K562 (cell line): ENCODE measurements around the gene COL20A1. TPM values are rescaled to one million over a fixed set of nuclear protein-coding genes. Genes with fewer than 3 reads are reported as not detected.

ENCODE experiments used
- ATAC-seq: fragments of 200-7000 bp; cut with Tn5 transposase; 3 replicates; pipeline ENCODE4 v1.9.1; 2020; ENCODE audit warnings: moderate library complexity
- BruUV-seq: library from RNA; stranded (reverse); fragments of 400-500 nt; replicated peaks from 2 replicates; lab custom pipeline; 2021; lab: Mats Ljungman, UMichigan
- CTCF ChIA-PET: fragments of 300-600 bp; formaldehyde crosslinking; extraction: SDS; loops from one replicate; lab custom pipeline; 2021; ENCODE audit warnings: low intra/inter-chr PET ratio; lab: Yijun Ruan, JAX
- POLR2A ChIA-PET: fragments of 300-600, 350-650 bp; sonication (Branson Sonifier 250); formaldehyde crosslinking; extraction: SDS; loops from one replicate; lab custom pipeline; 2021; ENCODE audit warnings: antibody characterized with exemption, inconsistent platforms; lab: Yijun Ruan, JAX
- DNase-seq, 4 experiments: peaks; one replicate each; pipeline versions ENCODE4 v3.0.0 to v3.0.0-alpha.2; 2011 to 2018; ENCODE audit warnings: low spot score in 3 of 4, mixed read lengths in 3 of 4; ENCODE audit errors: extremely low read depth in 1 of 4
- FAIRE-seq: peaks from 2 replicates; lab custom pipeline; 2011; peaks lifted over from hg19 to GRCh38; lab: Jason Lieb, UNC
- H2AFZ ChIP-seq: 2 replicates; pipeline ENCODE4 v1.6.0; 2011; ENCODE audit warnings: low read depth, low read length, control low read depth, inconsistent platforms
- H3K27ac ChIP-seq: fragments of 200-600 bp; 3 replicates; pipeline ENCODE4 v1.8.0; 2011; ENCODE audit warnings: low read depth, mild to moderate bottlenecking, control low read depth, inconsistent platforms, low read length, moderate library complexity, mixed read lengths; ENCODE audit errors: extremely low read depth
- H3K27me3 ChIP-seq, 2 experiments: fragments of 300-600 bp in 1 of 2; 2 replicates in 1 of 2; 3 replicates in 1 of 2; pipeline versions ENCODE4 v1.6.0 to v1.8.0; 2011; ENCODE audit warnings: inconsistent platforms in 2 of 2, low read length in 2 of 2, mild to moderate bottlenecking in 1 of 2, mixed read lengths in 1 of 2, moderate library complexity in 1 of 2; ENCODE audit not compliant: control insufficient read depth in 2 of 2, insufficient read depth in 2 of 2
- H3K36me3 ChIP-seq: fragments of 300-600 bp; 3 replicates; pipeline ENCODE4 v1.8.0; 2011; ENCODE audit warnings: mild to moderate bottlenecking, low read length, inconsistent platforms; ENCODE audit not compliant: control insufficient read depth, insufficient read depth
- H3K4me1 ChIP-seq, 2 experiments: fragments of 200-600 bp in 1 of 2; replicated peaks in 1 of 2; 2 replicates in 1 of 2; 3 replicates in 1 of 2; pipeline versions ENCODE4 v1.5.1 to v1.8.0; 2011; ENCODE audit warnings: inconsistent platforms in 2 of 2, low read length in 2 of 2, mild to moderate bottlenecking in 1 of 2, mixed read lengths in 1 of 2, moderate library complexity in 1 of 2; ENCODE audit not compliant: control insufficient read depth in 2 of 2, insufficient read depth in 2 of 2
- H3K4me2 ChIP-seq: 2 replicates; pipeline ENCODE4 v1.6.1; 2011; ENCODE audit warnings: low read length, control low read depth, inconsistent platforms, mixed read lengths; ENCODE audit not compliant: insufficient read depth
- H3K4me3 ChIP-seq: fragments of 200-600 bp; sonication (generic), shearing (Covaris generic); 2 replicates; pipeline ENCODE4 v1.5.1; 2016; ENCODE audit warnings: control low read depth, inconsistent platforms
- H3K79me2 ChIP-seq: fragments of 200-600 bp; 3 replicates; pipeline ENCODE4 v1.8.0; 2011; ENCODE audit warnings: low read length, inconsistent platforms; ENCODE audit not compliant: control insufficient read depth, insufficient read depth
- H3K9ac ChIP-seq, 2 experiments: 2 replicates each; pipeline versions ENCODE4 v1.6.0 to v1.6.1; 2011; ENCODE audit warnings: low read depth in 2 of 2, low read length in 2 of 2, control low read depth in 1 of 2, inconsistent platforms in 1 of 2, mild to moderate bottlenecking in 1 of 2, mixed read lengths in 1 of 2; ENCODE audit not compliant: insufficient read depth in 1 of 2
- H3K9me1 ChIP-seq: one replicate; pipeline ENCODE4 v1.6.0; 2011; ENCODE audit warnings: inconsistent platforms, mild to moderate bottlenecking, low read length, moderate library complexity; ENCODE audit not compliant: control insufficient read depth, insufficient read depth
- H3K9me3 ChIP-seq: replicated peaks from 2 replicates; pipeline ENCODE4 v1.5.1; 2011; ENCODE audit warnings: low read depth, low read length, inconsistent platforms; ENCODE audit not compliant: control insufficient read depth, insufficient read depth
- H4K20me1 ChIP-seq: replicated peaks from 2 replicates; pipeline ENCODE4 v1.6.1; 2011; ENCODE audit warnings: low read length, inconsistent platforms, mixed read lengths; ENCODE audit not compliant: control insufficient read depth, insufficient read depth
- BRF1 ChIP-seq: IDR thresholded peaks from 3 replicates; pipeline ENCODE4 v1.6.1; 2011; ENCODE audit warnings: borderline replicate concordance, mild to moderate bottlenecking; ENCODE audit not compliant: insufficient read length; ENCODE audit errors: extremely low read depth
- ELK1 ChIP-seq: sonication (generic); formaldehyde crosslinking; IDR thresholded peaks from 2 replicates; pipeline ENCODE4 v1.8.1; 2022; ENCODE audit warnings: missing genetic modification reagents
- FOXP1 ChIP-seq: sonication (generic); formaldehyde crosslinking; IDR thresholded peaks from 2 replicates; pipeline ENCODE4 v1.8.0; 2022; ENCODE audit warnings: mild to moderate bottlenecking, missing genetic modification reagents
- KLF1 ChIP-seq: fragments of 450-650 bp; IDR thresholded peaks from 2 replicates; pipeline ENCODE4 v1.6.1; 2016; ENCODE audit warnings: missing genetic modification characterization, missing compliant biosample characterization
- RAD21 ChIP-seq, 2 experiments: fragments of 250-450 bp in 1 of 2; fragments of 450-650 bp in 1 of 2; sonication (Bioruptor Pico) in 1 of 2; formaldehyde crosslinking in 1 of 2; IDR thresholded peaks in 1 of 2; conservative IDR thresholded peaks in 1 of 2; 2 replicates each; pipeline versions ENCODE4 v1.4.0 to v1.8.0; 2020 to 2022; ENCODE audit warnings: mild to moderate bottlenecking in 2 of 2, moderate library complexity in 1 of 2
- SETDB1 ChIP-seq: IDR thresholded peaks from one replicate; pipeline ENCODE4 v1.6.1; 2012; ENCODE audit warnings: low read length, control low read depth, inconsistent platforms
- SOX6 ChIP-seq: fragments of 450-650 bp; IDR thresholded peaks from 2 replicates; pipeline ENCODE4 v1.6.1; 2014; ENCODE audit warnings: mild to moderate bottlenecking
- ZKSCAN8 ChIP-seq: fragments of 200-800 bp; sonication (Bioruptor generic); IDR thresholded peaks from 2 replicates; pipeline ENCODE4 v1.6.1; 2016; ENCODE audit warnings: missing genetic modification characterization, missing compliant biosample characterization
- ZNF143 ChIP-seq: sonication (generic); formaldehyde crosslinking; IDR thresholded peaks from 2 replicates; pipeline ENCODE4 v1.9.0; 2022; ENCODE audit warnings: mild to moderate bottlenecking, missing genetic modification reagents
- ZNF232 ChIP-seq: sonication (generic); formaldehyde crosslinking; IDR thresholded peaks from 2 replicates; pipeline ENCODE4 v1.8.0; 2022; ENCODE audit warnings: mild to moderate bottlenecking, missing genetic modification reagents
- ZNF766 ChIP-seq: fragments of 200-800 bp; sonication (Bioruptor generic); conservative IDR thresholded peaks from 2 replicates; pipeline ENCODE4 v1.6.1; 2016; ENCODE audit warnings: missing genetic modification characterization, missing compliant biosample characterization
- WGBS: fragments of 100-300 bp; shearing (Covaris generic); methylation state at CpG from one replicate; pipeline ENCODE4 v1.1.6; 2016; ENCODE audit warnings: low coverage, mixed read lengths; ENCODE audit not compliant: insufficient coverage; ENCODE audit errors: missing lambda C conversion rate; 5-methylcytosine and 5-hydroxymethylcytosine counted together
- in situ Hi-C: fragments of 300-500 bp; cut with MboI; formaldehyde crosslinking; loops from 4 replicates; pipeline ENCODE4 v1.15.0; 2018; ENCODE audit warnings: inconsistent platforms, mixed read lengths
- intact Hi-C: fragments of 100-400 bp; cut with micrococcal nuclease; formaldehyde crosslinking; loops from 2 replicates; pipeline ENCODE4 v1.14.2; 2022
- polyA plus RNA-seq, 8 experiments: library from polyadenylated mRNA; depleted of rRNA in 4 of 8; stranded (reverse) in 5 of 8; unstranded in 3 of 8; fragments of >200 nt; fragmentation: Nextera tagmentation in 2 of 8; fragmentation: Illumina TruSeq in 1 of 8; extraction: Ambion mirVana in 2 of 8; extraction: Trizol in 1 of 8; gene quantifications; 2 replicates each; pipeline versions ENCODE4 v1.2.1 to v1.2.3, GENCODE V29; 2011 to 2014; ENCODE audit warnings: inconsistent platforms in 1 of 8, missing spikeins in 1 of 8
- total RNA-seq, 7 experiments: library from RNA; depleted of rRNA in 6 of 7; stranded (reverse); fragments of >200 nt in 6 of 7; fragmentation: Illumina TruSeq in 2 of 7; extraction: Trizol in 2 of 7; gene quantifications; 2 replicates each; pipeline versions ENCODE4 v1.2.1 to v1.2.3, GENCODE V29; 2011 to 2021; ENCODE audit warnings: low replicate concordance in 1 of 7
- TF ChIP-seq, protein P1 (sequence below): fragments of 450-650 bp; IDR thresholded peaks from 2 replicates; pipeline ENCODE4 v1.6.1; 2016

Gene COL20A1
- total and polyA plus RNA-seq, 9 of the 15 experiments (the other 6 are each of a cell fraction or from before 2014, with no cell fraction given) = not detected

- Histone ChIP-seq H3K79me2 (no peaks in the 10 kb centered on the region), H3K9ac (no peak overlapping the region), H3K27me3 (peaks cover 19 to 45% of the 10 kb centered on the region in 2 experiments; a peak in 4 of 5 replicates), H3K27ac (no peak overlapping the region), H3K9me3 (no peaks in the 10 kb centered on the region), H3K4me2 (no peak overlapping the region), H3K36me3 (no peaks in the 10 kb centered on the region), H4K20me1 (no peaks in the 10 kb centered on the region), H3K9me1 (no peaks in the 10 kb centered on the region), H3K4me3 (no peak overlapping the region), H3K4me1 (peaks cover 0 to 31% of the 10 kb centered on the region in 2 experiments; a peak in 2 of 5 replicates), H2AFZ (no peak overlapping the region)
- CTCF ChIA-PET = no interaction called here
- no TSS peak for BruUV-seq
- intact Hi-C loops (no loop called here), in situ Hi-C loops (no loop called here)
- 52% methylated on average over 29 of the region's 33 CpGs for WGBS
- POLR2A ChIA-PET = no interaction called here
- FAIRE-seq = no peak
- no peak for DNase-seq
- no peak for TF ChIP-seq SOX6
- TF ChIP-seq KLF1 (tag) = no peak
- no peak for TF ChIP-seq RAD21 (CRISPR knock-in tag; conservative IDR thresholded peaks at IDR 0.05 in 1 of 2, IDR thresholded peaks at IDR 0.05 in 1 of 2)
- TF ChIP-seq FOXP1 = no peak
- no peak for TF ChIP-seq ZNF232 (CRISPR knock-in tag)
- TF ChIP-seq ELK1 = no peak
- no peak for TF ChIP-seq ZNF766
- TF ChIP-seq, protein P1, sequence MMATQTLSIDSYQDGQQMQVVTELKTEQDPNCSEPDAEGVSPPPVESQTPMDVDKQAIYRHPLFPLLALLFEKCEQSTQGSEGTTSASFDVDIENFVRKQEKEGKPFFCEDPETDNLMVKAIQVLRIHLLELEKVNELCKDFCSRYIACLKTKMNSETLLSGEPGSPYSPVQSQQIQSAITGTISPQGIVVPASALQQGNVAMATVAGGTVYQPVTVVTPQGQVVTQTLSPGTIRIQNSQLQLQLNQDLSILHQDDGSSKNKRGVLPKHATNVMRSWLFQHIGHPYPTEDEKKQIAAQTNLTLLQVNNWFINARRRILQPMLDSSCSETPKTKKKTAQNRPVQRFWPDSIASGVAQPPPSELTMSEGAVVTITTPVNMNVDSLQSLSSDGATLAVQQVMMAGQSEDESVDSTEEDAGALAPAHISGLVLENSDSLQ = no peak
- TF ChIP-seq SETDB1 = no peak
- no peak for TF ChIP-seq BRF1
- TF ChIP-seq ZNF143 = no peak
- TF ChIP-seq ZKSCAN8 (CRISPR knock-in tag) = no peak
- no peak for ATAC-seq
Measured at GRCh38 chr20:63350196-63350595, 57.2 kb downstream of the COL20A1 start.
